ENCODE results near the gene MARCHF3.
"Not testable (repeated sequence)": the region's sequence is repeated elsewhere in the genome, so short reads cannot be mapped to it uniquely, and the experiment has no call there.

DNA sequence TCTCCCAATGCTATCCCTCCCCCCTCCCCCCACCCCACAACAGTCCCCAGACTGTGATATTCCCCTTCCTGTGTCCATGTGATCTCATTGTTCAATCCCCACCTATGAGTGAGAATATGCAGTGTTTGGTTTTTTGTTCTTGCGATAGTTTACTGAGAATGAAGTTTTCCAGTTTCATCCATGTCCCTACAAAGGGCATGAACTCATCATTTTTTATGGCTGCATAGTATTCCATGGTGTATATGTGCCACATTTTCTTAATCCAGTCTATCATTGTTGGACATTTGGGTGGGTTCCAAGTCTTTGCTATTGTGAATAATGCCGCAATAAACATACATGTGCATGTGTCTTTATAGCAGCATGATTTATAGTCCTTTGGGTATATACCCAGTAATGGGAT lies 139.9 kb downstream of the MARCHF3 start:
- TF ChIP-seq TP53 (CRISPR knock-in tag; IDR thresholded peaks at IDR 0.05); ZNF263 (CRISPR knock-in tag; IDR thresholded peaks at IDR 0.05; ENCODE audit: low read depth); ZNF423 (CRISPR knock-in tag; IDR thresholded peaks at IDR 0.05); FOXK1 (CRISPR knock-in tag; IDR thresholded peaks at IDR 0.05); TEAD4 (CRISPR knock-in tag; IDR thresholded peaks at IDR 0.05); ETV6 (CRISPR knock-in tag; IDR thresholded peaks at IDR 0.05): not testable (repeated sequence)
- TF ChIP-seq, protein P1, sequence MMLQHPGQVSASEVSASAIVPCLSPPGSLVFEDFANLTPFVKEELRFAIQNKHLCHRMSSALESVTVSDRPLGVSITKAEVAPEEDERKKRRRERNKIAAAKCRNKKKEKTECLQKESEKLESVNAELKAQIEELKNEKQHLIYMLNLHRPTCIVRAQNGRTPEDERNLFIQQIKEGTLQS (CRISPR knock-in tag; conservative IDR thresholded peaks at IDR 0.05), result not testable (repeated sequence)
- TF ChIP-seq, protein P2, sequence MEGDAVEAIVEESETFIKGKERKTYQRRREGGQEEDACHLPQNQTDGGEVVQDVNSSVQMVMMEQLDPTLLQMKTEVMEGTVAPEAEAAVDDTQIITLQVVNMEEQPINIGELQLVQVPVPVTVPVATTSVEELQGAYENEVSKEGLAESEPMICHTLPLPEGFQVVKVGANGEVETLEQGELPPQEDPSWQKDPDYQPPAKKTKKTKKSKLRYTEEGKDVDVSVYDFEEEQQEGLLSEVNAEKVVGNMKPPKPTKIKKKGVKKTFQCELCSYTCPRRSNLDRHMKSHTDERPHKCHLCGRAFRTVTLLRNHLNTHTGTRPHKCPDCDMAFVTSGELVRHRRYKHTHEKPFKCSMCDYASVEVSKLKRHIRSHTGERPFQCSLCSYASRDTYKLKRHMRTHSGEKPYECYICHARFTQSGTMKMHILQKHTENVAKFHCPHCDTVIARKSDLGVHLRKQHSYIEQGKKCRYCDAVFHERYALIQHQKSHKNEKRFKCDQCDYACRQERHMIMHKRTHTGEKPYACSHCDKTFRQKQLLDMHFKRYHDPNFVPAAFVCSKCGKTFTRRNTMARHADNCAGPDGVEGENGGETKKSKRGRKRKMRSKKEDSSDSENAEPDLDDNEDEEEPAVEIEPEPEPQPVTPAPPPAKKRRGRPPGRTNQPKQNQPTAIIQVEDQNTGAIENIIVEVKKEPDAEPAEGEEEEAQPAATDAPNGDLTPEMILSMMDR (IDR thresholded peaks at IDR 0.05), result not testable (repeated sequence)
- TF ChIP-seq, protein P3, sequence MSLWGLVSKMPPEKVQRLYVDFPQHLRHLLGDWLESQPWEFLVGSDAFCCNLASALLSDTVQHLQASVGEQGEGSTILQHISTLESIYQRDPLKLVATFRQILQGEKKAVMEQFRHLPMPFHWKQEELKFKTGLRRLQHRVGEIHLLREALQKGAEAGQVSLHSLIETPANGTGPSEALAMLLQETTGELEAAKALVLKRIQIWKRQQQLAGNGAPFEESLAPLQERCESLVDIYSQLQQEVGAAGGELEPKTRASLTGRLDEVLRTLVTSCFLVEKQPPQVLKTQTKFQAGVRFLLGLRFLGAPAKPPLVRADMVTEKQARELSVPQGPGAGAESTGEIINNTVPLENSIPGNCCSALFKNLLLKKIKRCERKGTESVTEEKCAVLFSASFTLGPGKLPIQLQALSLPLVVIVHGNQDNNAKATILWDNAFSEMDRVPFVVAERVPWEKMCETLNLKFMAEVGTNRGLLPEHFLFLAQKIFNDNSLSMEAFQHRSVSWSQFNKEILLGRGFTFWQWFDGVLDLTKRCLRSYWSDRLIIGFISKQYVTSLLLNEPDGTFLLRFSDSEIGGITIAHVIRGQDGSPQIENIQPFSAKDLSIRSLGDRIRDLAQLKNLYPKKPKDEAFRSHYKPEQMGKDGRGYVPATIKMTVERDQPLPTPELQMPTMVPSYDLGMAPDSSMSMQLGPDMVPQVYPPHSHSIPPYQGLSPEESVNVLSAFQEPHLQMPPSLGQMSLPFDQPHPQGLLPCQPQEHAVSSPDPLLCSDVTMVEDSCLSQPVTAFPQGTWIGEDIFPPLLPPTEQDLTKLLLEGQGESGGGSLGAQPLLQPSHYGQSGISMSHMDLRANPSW (CRISPR knock-in tag; conservative IDR thresholded peaks at IDR 0.05; ENCODE audit: low read depth), result not testable (repeated sequence)
- TF ChIP-seq, protein P4, sequence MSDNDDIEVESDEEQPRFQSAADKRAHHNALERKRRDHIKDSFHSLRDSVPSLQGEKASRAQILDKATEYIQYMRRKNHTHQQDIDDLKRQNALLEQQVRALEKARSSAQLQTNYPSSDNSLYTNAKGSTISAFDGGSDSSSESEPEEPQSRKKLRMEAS (CRISPR knock-in tag; IDR thresholded peaks at IDR 0.05), result not testable (repeated sequence)
- TF ChIP-seq, protein P5, sequence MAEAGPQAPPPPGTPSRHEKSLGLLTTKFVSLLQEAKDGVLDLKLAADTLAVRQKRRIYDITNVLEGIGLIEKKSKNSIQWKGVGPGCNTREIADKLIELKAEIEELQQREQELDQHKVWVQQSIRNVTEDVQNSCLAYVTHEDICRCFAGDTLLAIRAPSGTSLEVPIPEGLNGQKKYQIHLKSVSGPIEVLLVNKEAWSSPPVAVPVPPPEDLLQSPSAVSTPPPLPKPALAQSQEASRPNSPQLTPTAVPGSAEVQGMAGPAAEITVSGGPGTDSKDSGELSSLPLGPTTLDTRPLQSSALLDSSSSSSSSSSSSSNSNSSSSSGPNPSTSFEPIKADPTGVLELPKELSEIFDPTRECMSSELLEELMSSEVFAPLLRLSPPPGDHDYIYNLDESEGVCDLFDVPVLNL (CRISPR knock-in tag; IDR thresholded peaks at IDR 0.05; ENCODE audit: borderline replicate concordance, low read depth), result not testable (repeated sequence)

Measured in WTC11 (cell line).